Motor neuron (in vitro differentiated cells): ENCODE results near the gene SRRM5. TPM values are rescaled to one million over a fixed set of nuclear protein-coding genes. Genes with fewer than 3 reads are reported as not detected.
"Not testable (repeated sequence)": the region's sequence is repeated elsewhere in the genome, so short reads cannot be mapped to it uniquely, and the experiment has no call there.

ENCODE experiments used
- ATAC-seq, 8 experiments: fragments of 200-7000 bp; cut with Tn5 transposase; replicated peaks in 6 of 8; 2 replicates each; pipeline ENCODE4 v1.8.0; 2021; ENCODE audit warnings: mild to moderate bottlenecking in 8 of 8, moderate library complexity in 8 of 8
- H3K27ac ChIP-seq, 2 donors: fragments of 250-450 bp; sonication (Bioruptor Pico); 2 replicates each; pipeline ENCODE4 v1.9.0; 2021; ENCODE audit warnings: antibody characterized with exemption in 2 of 2, mild to moderate bottlenecking in 2 of 2, moderate library complexity in 1 of 2
- H3K4me1 ChIP-seq, 2 donors: fragments of 250-450 bp; sonication (Bioruptor Pico); replicated peaks in 1 of 2; 2 replicates each; pipeline ENCODE4 v1.6.1; 2021; ENCODE audit warnings: antibody characterized with exemption in 2 of 2, mild to moderate bottlenecking in 2 of 2, moderate library complexity in 1 of 2
- H3K4me3 ChIP-seq, 5 donors: fragments of 250-450 bp; sonication (Bioruptor Pico); 2 replicates each; pipeline ENCODE4 v1.9.0; 2021; ENCODE audit warnings: antibody characterized with exemption in 5 of 5, mild to moderate bottlenecking in 5 of 5, moderate library complexity in 4 of 5
- WGBS, 10 experiments: fragments of 450-650 bp; shearing (Covaris generic); methylation state at CpG; one replicate each; pipeline ENCODE4 v1.0.0; 2022; 5-methylcytosine and 5-hydroxymethylcytosine counted together
- in situ Hi-C, 9 experiments: fragments of 400-800 bp; cut with MboI; loops; one replicate each; pipeline ENCODE4 v1.15.0; 2021; ENCODE audit warnings: low sequenced_read_pairs in 9 of 9, low pct_unique_long_range_greater_than_20kb in 2 of 9; ENCODE audit not compliant: unreplicated experiment in 9 of 9
- total RNA-seq, 8 experiments: library from RNA; unstranded; fragments of 300-600 nt; gene quantifications; 2 replicates each; pipeline versions ENCODE4 v1.2.3 to v1.2.4, GENCODE V29; 2022

The SRRM5 gene
- total RNA-seq, 8 experiments from 2014 or later = 0.60 to 2.3 (median 0.77) TPM

GRCh38 chr19:43625918-43626579 is 14.2 kb downstream of the SRRM5 start:
- no peak overlapping the region for H3K4me3 ChIP-seq
- in situ Hi-C loops = no loop called here
- no peak overlapping the region for H3K27ac ChIP-seq
- peak in 7 of 8 experiments; percentile 35 to 74 (median 61) for ATAC-seq
- H3K4me1 ChIP-seq = no peaks in the 10 kb centered on the region
- WGBS, 10 experiments = 80 to 87% methylated on average over 1 to 9 of the region's 32 CpGs; no CpG with 5 or more reads in 8 of the 10 experiments

GRCh38 chr19:43626838-43627237 is 14.9 kb downstream of the SRRM5 start:
- no peak overlapping the region for H3K4me3 ChIP-seq
- WGBS, 10 experiments = 10 to 100% (median 21%) methylated on average over 1 to 8 of the region's 17 CpGs; no CpG with 5 or more reads in 5 of the 10 experiments
- H3K4me1 ChIP-seq = no peaks in the 10 kb centered on the region
- ATAC-seq = no peak
- H3K27ac ChIP-seq = no peak overlapping the region
- in situ Hi-C loops = no loop called here

- ATAC-seq = no peak
- WGBS, 10 experiments = 67 to 100% (median 97%) methylated on average over 1 to 3 of the region's 3 CpGs; no CpG with 5 or more reads in 4 of the 10 experiments
- H3K27ac ChIP-seq = no peak overlapping the region
- H3K4me1 ChIP-seq = peaks cover 0 to 2% of the 10 kb centered on the region in 2 donors
- no peak overlapping the region for H3K4me3 ChIP-seq
- in situ Hi-C loops = no loop called here
These were observed 16.9 kb downstream of the SRRM5 start for GRCh38 chr19:43628646-43629326.

GRCh38 chr19:43631491-43631890 is 19.6 kb downstream of the SRRM5 start:
- in situ Hi-C loops = no loop called here
- H3K4me3 ChIP-seq = no peak overlapping the region
- WGBS, 10 experiments = 53 to 100% (median 93%) methylated on average over 1 to 5 of the region's 5 CpGs; no CpG with 5 or more reads in 1 of the 10 experiments
- H3K4me1 ChIP-seq = peaks cover 15 to 18% of the 10 kb centered on the region in 2 donors
- H3K27ac ChIP-seq = no peak overlapping the region
- no peak for ATAC-seq

- WGBS, 10 experiments = 45 to 96% (median 85%) methylated on average over 2 to 4 of the region's 4 CpGs; no CpG with 5 or more reads in 1 of the 10 experiments
- Histone ChIP-seq H3K4me3 (no peak overlapping the region), H3K27ac (peak overlapping the region in 1 of 2 donors; percentile 92), H3K4me1 (peaks cover 30 to 33% of the 10 kb centered on the region in 2 donors)
- no peak for ATAC-seq
- in situ Hi-C loops = no loop called here
These were observed 21.6 kb downstream of the SRRM5 start for GRCh38 chr19:43633520-43633919.

- Histone ChIP-seq H3K4me3 (no peak overlapping the region), H3K4me1 (peaks cover 32 to 36% of the 10 kb centered on the region in 2 donors), H3K27ac (peak overlapping the region in 1 of 2 donors; percentile 92)
- in situ Hi-C loops = no loop called here
- ATAC-seq = no peak
- 0 to 100% (median 80%) methylated on average over 1 to 3 of the region's 5 CpGs; no CpG with 5 or more reads in 3 of the 10 experiments for WGBS, 10 experiments
These were observed 22.2 kb downstream of the SRRM5 start for GRCh38 chr19:43634068-43634467.

- peak overlapping the region; percentile 89 to 92 for H3K27ac ChIP-seq
- WGBS, 10 experiments = 12 to 40% methylated on average over 1 to 3 of the region's 5 CpGs; no CpG with 5 or more reads in 8 of the 10 experiments
- in situ Hi-C loops = no loop called here
- ATAC-seq = peak in 6 of 8 experiments; percentile 14 to 47 (median 26)
- peak overlapping the region; percentile 29 to 42 (median 33) for H3K4me3 ChIP-seq
- H3K4me1 ChIP-seq = peaks cover 32 to 36% of the 10 kb centered on the region in 2 donors
These were observed 22.6 kb downstream of the SRRM5 start for GRCh38 chr19:43634506-43634871.

- Histone ChIP-seq H3K4me1 (peaks cover 32 to 36% of the 10 kb centered on the region in 2 donors), H3K27ac (peak overlapping the region; percentile 89 to 92), H3K4me3 (peak overlapping the region; percentile 29 to 42 (median 33))
- in situ Hi-C loops = no loop called here
- WGBS, 10 experiments = 3 to 31% (median 6%) methylated on average over 3 to 4 of the region's 17 CpGs; no CpG with 5 or more reads in 7 of the 10 experiments
- peak in 5 of 8 experiments; percentile 63 to 71 (median 69) for ATAC-seq
These were observed 23.1 kb downstream of the SRRM5 start for GRCh38 chr19:43634872-43635560.

- ATAC-seq, in situ Hi-C loops: not testable (repeated sequence)
- no CpG with 5 or more reads among the region's 2 CpGs for WGBS, 10 experiments
- Histone ChIP-seq H3K4me1 (peaks cover 32 to 36% of the 10 kb centered on the region in 2 donors), H3K27ac (peak overlapping the region; percentile 89 to 92), H3K4me3 (peak overlapping the region; percentile 29 to 42 (median 33))
These were observed 23.7 kb downstream of the SRRM5 start for GRCh38 chr19:43635561-43635940.

- in situ Hi-C loops = no loop called here
- peak in 4 of 8 experiments; percentile 1 to 7 (median 3) for ATAC-seq
- H3K27ac ChIP-seq = peak overlapping the region in 1 of 2 donors; percentile 64
- H3K4me1 ChIP-seq = peaks cover 32 to 36% of the 10 kb centered on the region in 2 donors
- 0 to 85% (median 68%) methylated on average over 1 to 7 of the region's 14 CpGs; no CpG with 5 or more reads in 6 of the 10 experiments for WGBS, 10 experiments
- peak overlapping the region in 1 of 5 donors; percentile 17 for H3K4me3 ChIP-seq
These were observed 24.3 kb downstream of the SRRM5 start for GRCh38 chr19:43636121-43636683.

GRCh38 chr19:43638214-43638994 is 26.5 kb downstream of the SRRM5 start:
- Histone ChIP-seq H3K4me3 (peak overlapping the region; percentile 91 to 100 (median 97)), H3K27ac (peak overlapping the region in 1 of 2 donors; percentile 85), H3K4me1 (peaks cover 32 to 36% of the 10 kb centered on the region in 2 donors)

GRCh38 chr19:43638995-43639518 is 27.2 kb downstream of the SRRM5 start:
- WGBS, 10 experiments = 0 to 30% (median 8%) methylated on average over 1 to 5 of the region's 18 CpGs; no CpG with 5 or more reads in 4 of the 10 experiments
- H3K4me3 ChIP-seq = peak overlapping the region; percentile 91 to 100 (median 97)
- H3K4me1 ChIP-seq = peaks cover 31 to 32% of the 10 kb centered on the region in 2 donors
- in situ Hi-C loops = no loop called here
- H3K27ac ChIP-seq = peak overlapping the region; percentile 85 to 88
- peak in 4 of 8 experiments; percentile 1 to 12 (median 6) for ATAC-seq

More at GRCh38 chr19:43638214-43638994, 26.5 kb downstream of the SRRM5 start:
- in situ Hi-C loops = no loop called here
- ATAC-seq = peak in 2 of 8 experiments; percentile 1 to 2
- WGBS, 10 experiments = 27 to 78% (median 54%) methylated on average over 2 to 7 of the region's 13 CpGs
